Heart right ventricle (tissue), 16 donors: Measurements from ENCODE around the gene CDC14B. TPM values are rescaled to one million over a fixed set of nuclear protein-coding genes. Genes with fewer than 3 reads are reported as not detected.

Experiments
- ATAC-seq, 8 donors: fragments of 200-7000 bp; cut with Tn5 transposase; one replicate each; pipeline ENCODE4 v1.9.1; 2020; ENCODE audit warnings: mild to moderate bottlenecking in 8 of 8, moderate library complexity in 8 of 8, moderate number of reproducible peaks in 1 of 8
- DNase-seq, 2 donors: peaks; one replicate each; pipeline ENCODE4 v3.0.0-alpha.2; 2020
- H3K27ac ChIP-seq, 10 donors: fragments of 200-600 bp; sonication (generic) in 2 of 10; one replicate each; pipeline versions ENCODE4 v1.5.0 to v1.8.0; 2020 to 2022; ENCODE audit warnings: mild to moderate bottlenecking in 3 of 10
- H3K27me3 ChIP-seq, 7 donors: fragments of 200-600 bp; one replicate each; pipeline ENCODE4 v1.8.0; 2021 to 2022; ENCODE audit warnings: mild to moderate bottlenecking in 2 of 7
- H3K36me3 ChIP-seq, 9 donors: fragments of 200-600 bp; sonication (generic) in 1 of 9; one replicate each; pipeline versions ENCODE4 v1.5.0 to v1.8.0; 2020 to 2022; ENCODE audit warnings: mild to moderate bottlenecking in 2 of 9
- H3K4me1 ChIP-seq, 9 donors: fragments of 200-600 bp; sonication (generic) in 1 of 9; one replicate each; pipeline versions ENCODE4 v1.5.0 to v1.8.0; 2020 to 2022; ENCODE audit warnings: mild to moderate bottlenecking in 4 of 9
- H3K4me3 ChIP-seq, 10 donors: fragments of 200-600 bp; sonication (generic) in 2 of 10; one replicate each; pipeline versions ENCODE4 v1.5.0 to v1.8.0; 2020 to 2022; ENCODE audit warnings: mild to moderate bottlenecking in 7 of 10, moderate library complexity in 2 of 10
- H3K9me3 ChIP-seq, 11 donors: fragments of 200-600 bp in 10 of 11; sonication (generic) in 2 of 11; one replicate each; pipeline versions ENCODE4 v1.5.0 to v1.8.0; 2013 to 2022; ENCODE audit warnings: mild to moderate bottlenecking in 2 of 11, control low read depth in 1 of 11, moderate library complexity in 1 of 11
- CTCF ChIP-seq, 9 donors: fragments of 200-600 bp; sonication (generic) in 2 of 9; IDR thresholded peaks; one replicate each; pipeline versions ENCODE4 v1.5.0 to v1.8.0; 2021 to 2022; ENCODE audit warnings: antibody characterized with exemption in 9 of 9, mild to moderate bottlenecking in 5 of 9, moderate library complexity in 1 of 9
- WGBS, 2 donors: extraction: QIAGEN DNeasy Blood & Tissue Kit; methylation state at CpG; one replicate each; pipeline ENCODE4 v1.1.7; 2013; ENCODE audit warnings: inconsistent platforms in 1 of 2; 5-methylcytosine and 5-hydroxymethylcytosine counted together
- intact Hi-C, 10 donors: fragments of 100-400 bp; cut with DNase I; formaldehyde crosslinking; loops; one replicate each; pipeline versions ENCODE4 v1.11.1 to v1.14.2; 2022
- polyA plus RNA-seq, 2 donors: library from polyadenylated mRNA; stranded (reverse); fragments of 200-250 nt; gene quantifications; one replicate each; pipeline ENCODE4 v1.2.3, GENCODE V29; 2013
- total RNA-seq, 10 donors: library from RNA; stranded (reverse); fragmentation: NEBNext Ultra II Directional in 3 of 10; extraction: Animal tissue kit (Norgen Biotek cat#: 25700) in 3 of 10; gene quantifications; one replicate each; pipeline versions ENCODE4 v1.2.1 to v1.2.4, GENCODE V29; 2021 to 2023
- donor health status: Arrhythmogenic right ventricular cardiomyopathy.
- donor health status: ischemic (EF 13 %, LVEDD 7.1; RV severe dilation, severe dysfunction).
- donor health status: healthy with polysubstance abuse.
- donor health status: DM: no; HTN: yes; CAD: no.
- donor health status: DM: no; HTN: no; CAD: no.
- donor health status: ischemic (EF 25% LVEDD 6.9; RV normal size, moderate dysfunction).
- donor health status: ischemic (EF 25% LVEDD 5.7; RV mildly dilated, moderate dysfunction).
- donor health status: healthy.
- donor health status: DM: yes; HTN: yes; CAD: no.
- donor health status: Ischemic cardiomyopathy.
- donor health status: ischemic (EF 35%, LVEDD 5.7; RV mildly dilated, moderate dysfunction).
- donor health status: nonischemic (EF 11% LVEDD 7.7; RV severe dilation, severe dysfunction).
- donor health status: DM: yes; HTN: yes; CAD: no.
- donor health status: PGD.
- donor health status: ischemic (EF 29% LVEDD 5.4; RV normal size, mild dysfunction).
- donor health status: nonischemic (EF 23%, LVEDD 6.1; RV moderate dilation, normal function).

CDC14B gene
- total and polyA plus RNA-seq, 12 donors: 5.1 to 30.8 (median 23.9) TPM

DNA sequence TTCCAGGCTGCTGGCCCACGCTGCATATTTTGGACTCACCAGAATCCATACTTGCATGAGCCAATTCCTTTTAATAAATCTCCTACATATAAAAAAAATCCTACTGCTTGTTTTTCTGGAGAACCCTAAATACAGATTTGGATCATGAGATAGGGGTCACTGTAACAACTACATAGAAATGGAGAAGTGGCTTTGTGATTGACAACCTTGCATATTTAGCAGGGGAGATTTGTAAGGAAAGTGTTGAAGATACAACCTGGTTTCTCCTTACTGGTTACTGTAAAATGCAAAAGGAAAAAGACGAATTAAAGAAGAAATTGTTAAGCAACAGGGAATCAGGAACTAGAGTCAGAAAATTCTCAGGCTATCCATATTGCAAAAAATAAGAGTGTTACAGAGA is 94.9 kb downstream of the CDC14B start:
- H3K36me3 ChIP-seq: peaks cover 0 to 42% (median 0%) of the 10 kb centered on the region in 9 donors
- ATAC-seq (no peak), DNase-seq (no peak)
- peaks cover 0 to 18% (median 0%) of the 10 kb centered on the region in 9 donors for H3K4me1 ChIP-seq
- WGBS, 2 donors: 90 to 99% methylated on average over 2 of the region's 2 CpGs
- H3K9me3 ChIP-seq: no peaks in the 10 kb centered on the region
- intact Hi-C loops: no loop called here
- TF ChIP-seq CTCF (IDR thresholded peaks at IDR 0.05): no peak
- H3K27ac ChIP-seq: peak overlapping the region in 2 of 10 donors; percentile 70 to 81
- no peaks in the 10 kb centered on the region for H3K27me3 ChIP-seq
- no peak overlapping the region for H3K4me3 ChIP-seq

- Histone ChIP-seq H3K4me1 (peaks cover 0 to 22% (median 0%) of the 10 kb centered on the region in 9 donors), H3K36me3 (peaks cover 0 to 47% (median 0%) of the 10 kb centered on the region in 9 donors), H3K4me3 (peak overlapping the region in 1 of 10 donors; percentile 0), H3K27ac (peak overlapping the region in 9 of 10 donors; percentile 27 to 81 (median 70)), H3K9me3 (no peaks in the 10 kb centered on the region), H3K27me3 (no peaks in the 10 kb centered on the region)
- TF ChIP-seq CTCF (IDR thresholded peaks at IDR 0.05): no peak
- intact Hi-C loops: no loop called here
- DNase-seq: no peak
- WGBS, 2 donors: 82 to 88% methylated on average over 7 of the region's 7 CpGs
- no peak for ATAC-seq
Measured at GRCh38 chr9:96524045-96524444, 95.6 kb downstream of the CDC14B start.

DNA sequence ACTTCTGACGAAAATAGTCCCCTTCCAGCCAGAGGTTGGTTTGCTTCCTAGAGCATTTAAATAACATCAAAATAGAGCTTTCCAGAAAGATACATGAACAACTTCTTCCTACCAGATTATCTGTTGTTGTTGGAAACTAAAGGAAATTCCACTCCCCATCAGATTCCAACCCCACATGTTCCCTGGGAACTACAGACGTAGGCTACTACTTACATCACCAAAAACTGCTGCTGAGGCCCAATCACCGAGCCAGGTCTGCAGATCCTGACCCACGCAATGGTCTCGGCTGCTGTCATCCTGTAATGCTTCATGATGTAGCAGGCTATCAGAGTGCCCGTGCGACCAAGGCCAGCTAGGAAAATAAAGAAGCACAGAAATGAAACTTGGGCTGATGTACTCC is 96.3 kb downstream of the CDC14B start:
- Histone ChIP-seq H3K4me1 (peaks cover 0 to 22% (median 0%) of the 10 kb centered on the region in 9 donors), H3K36me3 (peaks cover 0 to 54% (median 0%) of the 10 kb centered on the region in 9 donors), H3K9me3 (no peaks in the 10 kb centered on the region), H3K4me3 (peak overlapping the region in 2 of 10 donors; percentile 0 to 1), H3K27me3 (no peaks in the 10 kb centered on the region), H3K27ac (peak overlapping the region; percentile 12 to 81 (median 68))
- intact Hi-C loops: no loop called here
- TF ChIP-seq CTCF (IDR thresholded peaks at IDR 0.05): no peak
- DNase-seq: peak; percentile 40 to 78
- peak; percentile 50 to 94 (median 93) for ATAC-seq
- WGBS, 2 donors: 62 to 66% methylated on average over 7 of the region's 7 CpGs

DNA sequence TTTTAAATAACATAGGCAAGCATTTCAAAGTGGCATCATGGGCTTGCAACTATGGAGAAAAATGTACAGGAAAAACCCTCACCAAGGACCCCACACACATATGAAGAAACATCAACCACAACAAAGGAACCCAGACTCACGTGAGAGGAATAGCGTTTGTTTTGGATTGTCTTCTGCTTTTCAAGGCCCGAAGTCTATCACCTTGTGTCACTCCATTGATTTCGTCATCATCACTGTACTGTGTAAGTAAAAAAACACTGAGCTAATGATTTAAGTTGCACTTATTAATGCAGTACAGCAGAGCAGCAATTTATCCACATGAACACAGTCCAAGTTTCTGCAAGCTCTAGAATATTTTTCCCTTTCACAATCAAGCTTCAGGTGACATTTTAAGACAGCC is 97.3 kb downstream of the CDC14B start:
- Histone ChIP-seq H3K36me3 (peaks cover 0 to 58% (median 0%) of the 10 kb centered on the region in 9 donors), H3K27me3 (no peaks in the 10 kb centered on the region), H3K4me1 (peaks cover 0 to 22% (median 0%) of the 10 kb centered on the region in 9 donors), H3K27ac (peak overlapping the region in 7 of 10 donors; percentile 29 to 81 (median 65)), H3K9me3 (no peaks in the 10 kb centered on the region), H3K4me3 (no peak overlapping the region)
- DNase-seq (no peak), ATAC-seq (no peak)
- WGBS, 2 donors: 82 to 83% methylated on average over 4 of the region's 4 CpGs
- no peak for TF ChIP-seq CTCF (IDR thresholded peaks at IDR 0.05)
- intact Hi-C loops: no loop called here
